HS-5 (cell line): ENCODE data around the gene TRNT1.

Experiments used
- DNase-seq: peaks from one replicate; pipeline ENCODE4 v3.0.0-alpha.2; 2012; ENCODE audit warnings: low read depth

TRNT1 gene

DNA sequence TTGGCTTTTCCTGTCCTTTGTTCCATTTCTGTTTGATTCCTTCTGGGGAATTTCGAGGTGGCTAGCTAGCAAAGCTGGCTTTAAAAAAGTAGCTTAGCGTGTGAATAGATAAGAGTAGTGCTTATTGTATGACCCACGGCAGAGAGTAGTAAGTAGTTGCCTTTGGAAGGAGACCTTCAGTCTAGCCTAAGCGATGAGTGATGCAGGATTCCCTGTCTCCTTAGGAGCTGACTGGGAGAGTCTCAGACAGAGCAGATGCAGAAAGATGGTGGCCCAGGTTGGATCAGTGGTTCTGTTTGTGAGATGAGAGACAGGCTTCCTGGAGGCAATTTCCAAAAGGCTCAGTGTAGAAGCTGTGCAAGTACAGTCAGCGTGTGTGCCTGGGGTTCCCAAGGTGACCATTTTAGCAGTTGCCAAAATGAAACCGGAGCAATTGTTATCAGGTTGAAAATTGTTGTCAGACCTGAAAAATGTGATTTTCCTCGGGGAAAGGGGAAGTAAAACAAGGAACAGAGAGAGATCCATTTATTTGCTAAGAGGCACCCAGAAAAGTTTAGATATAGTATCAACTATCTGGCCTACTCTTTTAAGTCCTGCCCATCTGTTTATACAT lies 15.9 kb upstream of the TRNT1 start:
- DNase-seq: no peak

DNA sequence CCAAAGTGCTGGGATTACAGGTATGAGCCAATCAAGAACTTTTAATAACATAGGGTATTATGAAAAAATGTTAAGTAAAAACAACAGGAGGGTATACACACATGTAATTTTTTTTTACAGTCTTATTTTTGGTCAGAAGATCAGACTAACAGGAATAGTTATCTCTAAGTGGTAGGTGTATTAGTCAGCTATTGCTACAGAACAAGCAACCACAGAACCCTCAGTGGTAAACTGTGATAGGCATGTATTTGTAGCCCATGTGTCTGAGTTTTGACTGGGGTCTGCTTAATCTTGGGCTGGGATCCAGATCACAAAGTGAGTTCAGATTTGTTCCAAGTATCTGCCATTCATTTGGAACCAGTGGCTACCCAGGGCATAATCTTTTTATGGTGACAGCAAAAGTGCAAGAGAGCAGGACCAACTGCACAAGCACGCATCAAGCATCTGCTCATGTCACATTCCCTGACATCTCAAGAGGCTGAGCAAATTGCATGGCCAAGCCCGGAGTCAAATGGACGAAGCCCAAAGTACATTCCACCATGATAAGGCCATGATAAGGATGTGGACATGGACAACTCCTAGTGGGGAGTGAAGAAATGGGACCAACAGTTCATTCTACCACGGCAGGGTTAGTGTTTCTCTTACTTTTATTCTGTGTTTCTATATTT lies 13.6 kb upstream of the TRNT1 start:
- no peak for DNase-seq

- DNase-seq: no peak
Measured at GRCh38 chr3:3117651-3118050, 9.1 kb upstream of the TRNT1 start.

- no peak for DNase-seq
Measured at GRCh38 chr3:3119393-3119851, 7.3 kb upstream of the TRNT1 start.

DNA sequence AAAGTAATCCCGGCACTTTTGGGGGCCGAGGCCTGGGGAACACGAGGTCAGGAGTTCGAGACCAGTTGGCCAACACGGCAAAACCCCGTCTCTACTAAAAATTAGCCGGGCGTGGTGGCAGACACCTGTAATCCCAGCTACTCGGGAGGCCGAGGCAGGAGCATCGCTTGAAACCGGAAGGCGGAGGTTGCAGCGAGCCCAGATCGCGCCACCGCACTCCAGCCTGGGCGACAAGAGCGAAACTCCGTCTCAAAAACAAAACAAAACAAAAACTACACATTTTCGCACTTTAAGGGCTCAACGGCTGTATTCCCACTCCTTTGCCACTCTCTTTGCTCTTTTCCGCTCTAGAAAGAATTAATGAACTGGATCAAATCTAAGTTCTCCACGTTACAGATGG lies 763 bp upstream of the TRNT1 start:
- DNase-seq: no peak

GRCh38 chr3:3127432-3128010 lies 781 bp downstream of the TRNT1 start:
- DNase-seq: no peak

GRCh38 chr3:3129579-3129978 lies 2.8 kb downstream of the TRNT1 start:
- no peak for DNase-seq

DNA sequence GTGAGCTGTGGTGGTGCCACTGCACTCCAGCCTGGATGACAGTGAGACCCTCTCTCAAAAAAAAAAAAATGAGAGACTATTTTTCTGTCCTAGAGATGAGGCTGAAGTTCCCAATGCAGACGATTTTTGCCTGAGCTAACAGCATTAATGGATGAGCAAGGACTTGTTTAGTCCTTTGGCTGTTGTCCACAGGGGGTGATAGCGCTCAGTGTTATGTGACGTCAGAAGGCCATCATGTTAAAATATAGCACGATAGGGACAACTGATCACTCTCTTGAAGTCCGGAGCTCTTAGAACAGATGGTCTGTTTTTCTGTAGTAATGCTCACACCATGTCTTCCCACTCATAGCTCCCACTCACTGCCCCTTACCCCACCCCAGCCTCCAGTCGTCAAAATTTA lies 6.8 kb downstream of the TRNT1 start:
- DNase-seq: no peak

GRCh38 chr3:3134750-3135448 lies 8.2 kb downstream of the TRNT1 start:
- no peak for DNase-seq

GRCh38 chr3:3137526-3137925 lies 10.8 kb downstream of the TRNT1 start:
- DNase-seq: no peak

DNA sequence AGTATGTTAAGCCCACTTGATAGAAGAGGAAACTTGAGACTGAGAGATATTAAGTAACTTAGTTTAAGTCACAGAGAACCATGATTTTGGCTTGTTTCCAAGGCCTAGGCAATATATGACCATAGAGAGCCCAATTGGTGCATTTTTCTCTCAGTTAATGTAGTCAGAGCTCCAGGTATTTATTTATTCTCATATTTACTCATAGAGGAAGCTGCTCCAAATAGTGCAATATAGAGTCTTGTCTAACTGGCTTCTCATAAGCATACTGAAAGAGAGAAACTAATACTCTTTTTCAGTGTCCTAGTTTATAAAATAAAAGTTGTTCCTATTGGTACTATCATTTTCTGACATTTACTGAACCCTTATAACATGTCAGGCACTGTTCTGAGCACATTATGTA lies 15.2 kb downstream of the TRNT1 start:
- no peak for DNase-seq

GRCh38 chr3:3145831-3146230 lies 19.1 kb downstream of the TRNT1 start:
- no peak for DNase-seq

GRCh38 chr3:3149560-3149959 lies 22.8 kb downstream of the TRNT1 start:
- DNase-seq: no peak

- no peak for DNase-seq
Measured at GRCh38 chr3:3151513-3151912, 24.8 kb downstream of the TRNT1 start.

- no peak for DNase-seq
Measured at GRCh38 chr3:3154879-3155610, 28.3 kb downstream of the TRNT1 start.

DNA sequence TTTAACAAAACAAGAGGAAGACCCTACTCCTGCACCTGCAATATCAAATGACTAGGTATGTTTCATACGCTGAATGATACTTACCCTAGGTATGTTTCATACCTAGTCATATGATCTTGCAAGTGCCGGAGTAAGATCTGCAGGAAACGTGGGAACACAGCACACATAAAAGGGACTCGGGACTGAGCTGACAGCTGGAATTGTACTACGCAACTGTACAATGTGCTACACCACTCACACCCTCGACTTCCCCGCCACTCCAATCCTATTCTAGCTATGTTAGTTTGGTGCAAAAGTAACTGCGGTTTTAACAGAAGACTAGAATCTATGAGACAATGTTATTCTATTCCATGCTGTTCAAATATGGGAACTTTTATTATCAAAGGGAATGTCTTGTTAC lies 30.7 kb downstream of the TRNT1 start:
- DNase-seq: no peak

DNA sequence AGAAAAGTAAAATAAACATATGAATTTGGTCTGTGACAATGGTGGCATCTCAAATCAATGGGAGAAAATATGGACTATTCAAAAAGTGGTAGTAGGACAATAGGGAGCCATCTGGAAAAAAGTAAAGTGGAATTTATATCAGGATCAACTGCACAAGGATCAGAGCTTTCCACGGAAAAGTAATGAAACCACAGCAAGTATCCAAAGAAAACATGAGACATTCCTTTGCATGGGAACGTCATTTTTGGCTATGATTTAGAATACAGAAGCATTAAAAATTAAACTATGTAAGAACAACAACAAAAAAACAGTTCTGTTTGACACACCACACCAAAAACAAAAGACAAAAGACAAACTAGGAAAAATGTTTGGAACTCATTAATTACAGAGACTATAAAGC lies 34.1 kb downstream of the TRNT1 start:
- no peak for DNase-seq

DNA sequence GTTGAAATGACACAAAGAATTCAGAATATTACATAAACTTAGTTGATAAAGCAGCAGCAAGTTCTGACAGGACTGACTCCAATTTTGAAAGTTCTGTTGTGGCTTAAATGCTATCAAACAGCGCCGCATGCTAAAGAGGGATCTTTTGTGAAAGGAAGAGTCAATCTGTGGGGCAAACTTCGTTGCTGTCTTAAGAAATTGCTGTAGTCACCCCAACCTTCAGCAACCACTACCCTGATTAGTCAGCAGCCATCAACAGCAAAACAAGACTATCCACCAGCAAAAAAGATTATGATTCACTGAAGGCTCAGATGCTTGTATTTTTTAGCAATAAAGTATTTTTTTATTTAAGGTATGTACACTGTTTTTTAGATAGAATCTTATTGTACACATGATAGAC lies 38.5 kb downstream of the TRNT1 start:
- DNase-seq: no peak

DNA sequence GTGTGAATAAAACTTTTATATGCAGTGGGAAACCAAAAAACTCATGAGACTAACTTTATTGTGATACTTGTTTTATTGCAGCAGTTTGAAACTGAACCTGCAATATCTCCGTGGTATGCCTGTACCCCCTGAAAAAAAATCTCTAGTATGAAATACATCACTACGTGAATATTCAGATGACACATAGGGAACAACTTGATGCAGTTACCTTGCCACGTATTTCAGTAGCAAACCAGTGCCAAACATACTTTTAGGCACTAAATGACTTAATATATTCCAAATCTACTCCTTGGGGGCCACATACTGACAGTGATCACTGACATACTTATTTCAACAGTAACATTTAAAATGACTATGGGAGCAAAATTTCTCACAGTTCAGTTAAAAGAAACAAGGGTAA lies 38.9 kb downstream of the TRNT1 start:
- DNase-seq: no peak

GRCh38 chr3:3170998-3171397 lies 44.3 kb downstream of the TRNT1 start:
- no peak for DNase-seq

GRCh38 chr3:3172627-3173026 lies 45.9 kb downstream of the TRNT1 start:
- DNase-seq: no peak

- no peak for DNase-seq
Measured at GRCh38 chr3:3177861-3178497, 51.2 kb downstream of the TRNT1 start.
